ENCODE results near the gene MED1. TPM values are rescaled to one million over a fixed set of nuclear protein-coding genes. Genes with fewer than 3 reads are reported as not detected.

The MED1 gene
- total RNA-seq, 2 experiments from 2014 or later, result 78.4 to 83.1 TPM

DNA sequence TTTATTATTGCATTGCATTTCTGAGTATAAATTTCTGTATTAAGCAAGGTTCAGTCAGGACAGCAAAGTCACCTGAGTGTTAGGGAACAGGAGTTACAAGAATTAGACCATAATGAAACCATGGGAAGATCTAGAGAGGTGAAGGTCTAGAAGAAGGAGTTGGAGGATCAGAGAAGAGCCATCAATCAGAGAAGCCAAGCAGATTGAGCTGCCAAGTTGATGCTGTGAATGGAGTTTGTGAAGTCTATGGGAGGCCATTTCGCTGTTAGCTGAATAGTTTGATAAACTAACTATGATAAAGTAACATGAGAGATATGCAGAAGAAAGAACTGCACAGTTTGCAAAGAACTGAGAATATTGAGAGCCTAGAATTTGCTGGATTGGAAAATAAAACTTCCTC is 90.0 kb downstream of the MED1 start:
- H3K27ac Mint-ChIP-seq, result no peak overlapping the region
- peaks cover 18% of the 10 kb centered on the region for H3K4me1 Mint-ChIP-seq

DNA sequence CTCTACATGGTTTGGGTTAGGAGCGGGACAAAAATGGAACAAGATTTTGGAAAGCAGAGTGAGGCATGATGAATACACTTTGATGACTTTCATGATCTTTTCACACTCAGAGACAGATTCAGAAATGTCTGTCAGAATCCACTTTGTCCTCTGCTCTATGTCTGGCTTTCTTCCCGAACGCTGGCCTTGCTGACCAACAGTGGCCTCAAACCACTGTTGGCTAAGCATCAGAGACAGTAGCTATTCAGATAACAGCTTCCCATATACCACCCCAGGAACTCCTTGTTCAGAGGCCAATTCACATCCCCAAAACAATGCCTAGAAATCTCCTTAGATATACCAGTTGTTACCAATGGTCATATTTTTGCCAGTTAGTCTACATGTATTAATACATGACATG is 90.5 kb downstream of the MED1 start:
- Mint-ChIP-seq H3K4me1 (peaks cover 17% of the 10 kb centered on the region), H3K36me3 (no peaks in the 10 kb centered on the region), H3K4me3 (no peak overlapping the region), H3K27ac (no peak overlapping the region), H3K27me3 (no peaks in the 10 kb centered on the region), H3K9me3 (no peaks in the 10 kb centered on the region)
- no peak for DNase-seq

More for the DNA sequence above, 90.0 kb downstream of the MED1 start:
- H3K36me3 Mint-ChIP-seq, result no peaks in the 10 kb centered on the region
- H3K27me3 Mint-ChIP-seq, result no peaks in the 10 kb centered on the region
- DNase-seq, result no peak
- no peak overlapping the region for H3K4me3 Mint-ChIP-seq
- no peaks in the 10 kb centered on the region for H3K9me3 Mint-ChIP-seq

DNA sequence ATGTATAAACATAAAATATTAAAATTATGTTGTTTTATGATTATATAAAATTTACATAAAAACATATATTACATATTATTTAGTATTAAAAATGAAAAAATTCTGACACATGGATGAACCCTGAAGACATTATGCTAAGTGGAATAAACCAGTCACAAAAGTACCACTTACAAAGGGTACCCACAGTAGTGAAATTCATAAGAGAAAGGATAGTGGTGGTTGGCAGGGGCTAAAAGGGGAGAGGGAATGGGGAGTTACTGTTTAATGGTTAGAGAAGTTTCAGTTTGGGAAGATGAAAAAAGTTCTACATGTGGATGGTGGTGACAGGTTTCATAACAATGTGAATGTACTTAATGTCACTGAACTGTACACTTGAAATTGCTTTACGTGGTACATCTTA is 91.1 kb downstream of the MED1 start:
- no peaks in the 10 kb centered on the region for H3K9me3 Mint-ChIP-seq

DNA sequence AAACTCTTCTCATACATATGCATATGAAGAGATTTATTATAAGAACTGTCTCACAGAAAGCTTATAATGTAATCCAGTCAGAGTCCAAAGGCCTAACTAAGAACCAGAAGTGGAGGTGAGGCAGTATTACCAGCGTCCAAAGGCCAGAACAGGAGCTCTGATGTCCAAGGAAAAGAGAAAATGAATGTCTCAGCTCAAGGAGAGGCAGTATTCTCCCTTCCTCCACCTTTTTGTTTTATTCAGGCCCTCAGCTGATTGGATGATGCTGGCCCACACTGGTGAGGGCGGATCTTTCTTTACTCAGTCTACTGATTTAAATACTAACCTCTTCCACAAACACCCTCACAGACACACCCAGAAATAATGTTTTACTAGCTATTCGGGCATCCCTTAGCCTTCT is 93.1 kb downstream of the MED1 start:
- DNase-seq, result no peak
- Mint-ChIP-seq H3K27ac (no peak overlapping the region), H3K4me1 (peaks cover 12% of the 10 kb centered on the region), H3K27me3 (no peaks in the 10 kb centered on the region), H3K36me3 (no peaks in the 10 kb centered on the region), H3K4me3 (no peak overlapping the region), H3K9me3 (no peaks in the 10 kb centered on the region)

More for the DNA sequence above, 91.1 kb downstream of the MED1 start:
- H3K4me1 Mint-ChIP-seq, result peaks cover 12% of the 10 kb centered on the region
- no peak overlapping the region for H3K4me3 Mint-ChIP-seq
- H3K36me3 Mint-ChIP-seq, result no peaks in the 10 kb centered on the region
- H3K27me3 Mint-ChIP-seq, result no peaks in the 10 kb centered on the region
- no peak overlapping the region for H3K27ac Mint-ChIP-seq
- no peak for DNase-seq

DNA sequence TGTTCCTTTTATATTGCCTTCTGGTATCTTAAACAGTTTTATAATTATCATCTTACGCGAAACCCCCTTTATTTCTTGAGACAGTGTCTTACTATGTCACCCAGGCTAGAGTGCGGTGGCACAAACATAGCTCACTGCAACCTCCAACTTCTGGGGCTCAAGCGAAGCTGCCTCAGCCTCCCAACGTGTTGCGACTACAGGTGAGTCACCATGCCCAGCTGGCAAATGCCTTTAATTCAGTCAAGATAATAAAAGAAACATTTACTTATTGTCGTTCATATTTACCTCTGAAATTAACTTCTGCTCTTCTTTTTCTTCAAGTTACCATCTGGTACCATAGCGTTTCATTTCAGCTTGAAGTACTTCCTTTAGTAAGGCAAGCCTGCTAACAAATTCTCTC is 93.6 kb downstream of the MED1 start:
- no peak for DNase-seq
- Mint-ChIP-seq H3K4me3 (no peak overlapping the region), H3K9me3 (no peaks in the 10 kb centered on the region), H3K27me3 (no peaks in the 10 kb centered on the region), H3K36me3 (no peaks in the 10 kb centered on the region), H3K27ac (no peak overlapping the region), H3K4me1 (peaks cover 12% of the 10 kb centered on the region)

Other genes with a start within 250 kb of the MED1 start
- gene STAC2, start 225.3 kb downstream of the MED1 start, total RNA-seq, result under 1 TPM; 0.14 to 0.20 TPM
- 10 to 100 TPM; 15.7 to 16.3 TPM for gene FBXL20, start 49.6 kb downstream of the MED1 start, total RNA-seq
- gene CDK12, start 10.2 kb upstream of the MED1 start, total RNA-seq, result 10 to 100 TPM; 78.8 to 82.1 TPM
- gene NEUROD2, start 156.7 kb upstream of the MED1 start, total RNA-seq, result not detected
- gene PPP1R1B, start 175.7 kb upstream of the MED1 start, total RNA-seq, result not detected
- gene STARD3, start 185.9 kb upstream of the MED1 start, total RNA-seq, result 10 to 100 TPM; 47.9 to 53.2 TPM
- gene TCAP, start 214.1 kb upstream of the MED1 start, total RNA-seq, result under 1 TPM; 0.78 to 0.89 TPM
- not detected for gene PNMT, start 217.2 kb upstream of the MED1 start, total RNA-seq
- gene PGAP3, start 236.8 kb upstream of the MED1 start, total RNA-seq, result 1 to 10 TPM; 7.8 to 8.9 TPM
- 1 to 10 TPM; 3.8 to 4.3 TPM for gene ERBB2, start 248.8 kb upstream of the MED1 start, total RNA-seq

Measured in activated naive CD8-positive, alpha-beta T cell treated with anti-CD3 and anti-CD28 coated beads for 36 hours (primary cell).